B cell (primary cell): ENCODE results near the gene TRDN. TPM values are rescaled to one million over a fixed set of nuclear protein-coding genes. Genes with fewer than 3 reads are reported as not detected.

ENCODE experiments used
- ATAC-seq: fragments of 200-7000 bp; cut with Tn5 transposase; one replicate; pipeline ENCODE4 v1.10.0; 2021; ENCODE audit warnings: low read depth, mild to moderate bottlenecking, moderate number of reproducible peaks, moderate library complexity
- CTCF ChIA-PET: fragments of 350-600 bp; sonication (Branson Sonifier 250); formaldehyde crosslinking; loops from one replicate; lab custom pipeline; 2021; ENCODE audit warnings: antibody characterized with exemption, inconsistent platforms; lab: Charles Lee
- POLR2A ChIA-PET: fragments of 350-600 bp; sonication (Branson Sonifier 250); formaldehyde crosslinking; loops from one replicate; lab custom pipeline; 2021; ENCODE audit warnings: antibody characterized with exemption; lab: Charles Lee
- DNase-seq: peaks from one replicate; pipeline ENCODE4 v3.0.0; 2013
- H2AFZ ChIP-seq: 2 replicates; pipeline ENCODE4 v1.6.1; 2012; ENCODE audit warnings: mild to moderate bottlenecking, low read depth, low read length; ENCODE audit not compliant: insufficient read depth, poor library complexity, severe bottlenecking
- H3K27ac ChIP-seq, 2 donors: 1 replicate in 1 of 2; 2 replicates in 1 of 2; pipeline ENCODE4 v1.5.1; 2012 to 2013; ENCODE audit warnings: low read length in 2 of 2, mild to moderate bottlenecking in 2 of 2, moderate library complexity in 1 of 2
- H3K27me3 ChIP-seq, 4 experiments: fragments of 200-600 bp in 1 of 4; sonication (generic) in 1 of 4; replicated peaks in 1 of 4; 1 replicate in 2 of 4; 2 replicates in 2 of 4; pipeline versions ENCODE4 v1.6.1 to v1.7.0; 2013 to 2016; ENCODE audit warnings: low read length in 3 of 4, mild to moderate bottlenecking in 2 of 4, mixed read lengths in 1 of 4, moderate library complexity in 1 of 4; ENCODE audit not compliant: insufficient read depth in 4 of 4, control insufficient read depth in 3 of 4; ENCODE audit errors: control extremely low read depth in 1 of 4
- H3K36me3 ChIP-seq, 2 experiments: replicated peaks in 1 of 2; 1 replicate in 1 of 2; 2 replicates in 1 of 2; pipeline versions ENCODE4 v1.6.1 to v1.7.1; 2013; ENCODE audit warnings: low read length in 1 of 2; ENCODE audit not compliant: insufficient read depth in 2 of 2, control insufficient read depth in 1 of 2; ENCODE audit errors: control extremely low read depth in 1 of 2, extremely low read depth in 1 of 2
- H3K4me1 ChIP-seq, 2 donors: fragments of 200-600 bp in 1 of 2; sonication (generic) in 1 of 2; 1 replicate in 1 of 2; 2 replicates in 1 of 2; pipeline versions ENCODE4 v1.5.1 to v1.6.1; 2013 to 2017; ENCODE audit warnings: low read length in 2 of 2; ENCODE audit not compliant: control insufficient read depth in 2 of 2, insufficient read depth in 2 of 2
- H3K4me2 ChIP-seq: replicated peaks from 2 replicates; pipeline ENCODE3; 2012; ENCODE audit warnings: mild to moderate bottlenecking, low read depth, low read length; ENCODE audit not compliant: poor library complexity, severe bottlenecking
- H3K4me3 ChIP-seq, 5 experiments: fragments of 200-600 bp in 1 of 5; sonication (generic) in 1 of 5; 1 replicate in 3 of 5; 2 replicates in 2 of 5; pipeline versions ENCODE4 v1.5.1 to v1.7.0; 2011 to 2016; ENCODE audit warnings: low read length in 4 of 5, mild to moderate bottlenecking in 4 of 5, low read depth in 2 of 5, control low read depth in 1 of 5, moderate library complexity in 1 of 5; ENCODE audit not compliant: insufficient read depth in 1 of 5; ENCODE audit errors: control extremely low read depth in 1 of 5, extremely low read depth in 1 of 5
- H3K79me2 ChIP-seq: fragments of 200-600 bp; sonication (generic); one replicate; pipeline ENCODE4 v1.6.0; 2016; ENCODE audit warnings: low read length; ENCODE audit not compliant: control insufficient read depth, insufficient read depth
- H3K9ac ChIP-seq: fragments of 200-600 bp; sonication (generic); 2 replicates; pipeline ENCODE4 v1.6.1; 2017; ENCODE audit warnings: mild to moderate bottlenecking, low read length, moderate library complexity
- H3K9me3 ChIP-seq, 3 donors: one replicate each; pipeline versions ENCODE4 v1.6.1 to v1.7.1; 2013; ENCODE audit warnings: low read length in 2 of 3; ENCODE audit not compliant: control insufficient read depth in 2 of 3, insufficient read depth in 1 of 3; ENCODE audit errors: control extremely low read depth in 1 of 3
- H4K20me1 ChIP-seq: 2 replicates; pipeline ENCODE4 v1.6.0; 2012; ENCODE audit warnings: mild to moderate bottlenecking, low read length; ENCODE audit not compliant: insufficient read depth, control insufficient read depth, poor library complexity, severe bottlenecking
- H3K27ac Mint-ChIP-seq: one replicate; pipeline ENCODE4 v1.8.0; 2021; ENCODE audit warnings: mixed read lengths
- H3K27me3 Mint-ChIP-seq: one replicate; pipeline ENCODE4 v1.8.0; 2021; ENCODE audit warnings: mixed read lengths
- H3K4me1 Mint-ChIP-seq: one replicate; pipeline ENCODE4 v1.8.0; 2021; ENCODE audit warnings: mixed read lengths
- H3K4me3 Mint-ChIP-seq: one replicate; pipeline ENCODE4 v1.8.0; 2021; ENCODE audit warnings: mixed read lengths
- H3K9me3 Mint-ChIP-seq: one replicate; pipeline ENCODE4 v1.8.0; 2022; ENCODE audit warnings: mixed read lengths; ENCODE audit not compliant: insufficient read depth
- CTCF ChIP-seq: fragments of 200-600 bp; IDR thresholded peaks from one replicate; pipeline ENCODE4 v1.8.0; 2022; ENCODE audit warnings: antibody characterized with exemption, mild to moderate bottlenecking
- EZH2 ChIP-seq: IDR thresholded peaks from 2 replicates; pipeline ENCODE4 v1.6.1; 2012; ENCODE audit warnings: borderline replicate concordance, low read depth, mild to moderate bottlenecking, moderate library complexity, low read length; ENCODE audit not compliant: insufficient read depth, poor library complexity, severe bottlenecking
- WGBS: methylation state at CpG from one replicate; pipeline ENCODE4 v1.1.5; 2013; ENCODE audit warnings: missing lambda C conversion rate; ENCODE audit not compliant: insufficient coverage; 5-methylcytosine and 5-hydroxymethylcytosine counted together
- intact Hi-C: fragments of 100-400 bp; cut with micrococcal nuclease; formaldehyde crosslinking; loops from one replicate; pipeline ENCODE4 v1.10.0; 2022
- polyA plus RNA-seq: library from polyadenylated mRNA; depleted of rRNA; stranded (reverse); fragments of >200 nt; gene quantifications from 2 replicates; pipeline ENCODE4 v1.2.3, GENCODE V29; 2012
- total RNA-seq, 2 donors: library from RNA; stranded (reverse); fragments of 120-200 nt in 1 of 2; gene quantifications; 1 replicate in 1 of 2; 2 replicates in 1 of 2; pipeline versions ENCODE4 v1.2.3 to v1.2.4, GENCODE V29; 2013 to 2022

TRDN gene
- total and polyA plus RNA-seq, 2 donors (not counting 1 experiment from before 2014, with no cell fraction given), result not detected

GRCh38 chr6:123635567-123635966 is 1.2 kb downstream of the TRDN start:
- no CpG with 5 or more reads among the region's 1 CpG for WGBS
- Mint-ChIP-seq H3K27me3 (no peaks in the 10 kb centered on the region), H3K4me1 (no peaks in the 10 kb centered on the region), H3K9me3 (no peaks in the 10 kb centered on the region), H3K4me3 (no peak overlapping the region), H3K27ac (no peak overlapping the region)
- ChIA-PET CTCF (no interaction called here), POLR2A (no interaction called here)
- H3K27me3 ChIP-seq, result no peaks in the 10 kb centered on the region
- no peaks in the 10 kb centered on the region for H3K79me2 ChIP-seq
- no peaks in the 10 kb centered on the region for H3K9me3 ChIP-seq
- no peak overlapping the region for H3K4me3 ChIP-seq
- no peak overlapping the region for H3K4me2 ChIP-seq
- no peaks in the 10 kb centered on the region for H4K20me1 ChIP-seq
- no peak overlapping the region for H3K27ac ChIP-seq
- H3K36me3 ChIP-seq, result no peaks in the 10 kb centered on the region
- intact Hi-C loops, result no loop called here
- no peak overlapping the region for H3K9ac ChIP-seq
- H3K4me1 ChIP-seq, result no peaks in the 10 kb centered on the region
- DNase-seq, result no peak
- ATAC-seq, result no peak
- no peak for TF ChIP-seq CTCF
- TF ChIP-seq EZH2, result no peak
- H2AFZ ChIP-seq, result no peak overlapping the region

GRCh38 chr6:123635144-123635543 is 1.6 kb downstream of the TRDN start:
- intact Hi-C loops, result no loop called here
- TF ChIP-seq CTCF, result no peak
- TF ChIP-seq EZH2, result no peak
- Histone ChIP-seq H3K4me1 (no peaks in the 10 kb centered on the region), H3K9me3 (no peaks in the 10 kb centered on the region), H3K27ac (no peak overlapping the region), H3K27me3 (no peaks in the 10 kb centered on the region), H3K9ac (no peak overlapping the region), H3K36me3 (no peaks in the 10 kb centered on the region), H3K4me2 (no peak overlapping the region), H2AFZ (no peak overlapping the region), H4K20me1 (no peaks in the 10 kb centered on the region), H3K4me3 (no peak overlapping the region), H3K79me2 (no peaks in the 10 kb centered on the region)
- Mint-ChIP-seq H3K27ac (no peak overlapping the region), H3K9me3 (no peaks in the 10 kb centered on the region), H3K4me1 (no peaks in the 10 kb centered on the region), H3K4me3 (no peak overlapping the region), H3K27me3 (no peaks in the 10 kb centered on the region)
- ATAC-seq, result no peak
- ChIA-PET POLR2A (no interaction called here), CTCF (no interaction called here)
- no peak for DNase-seq
- WGBS, result no CpG with 5 or more reads among the region's 1 CpG
